ENCODE data around the gene TP53RK.

DNA sequence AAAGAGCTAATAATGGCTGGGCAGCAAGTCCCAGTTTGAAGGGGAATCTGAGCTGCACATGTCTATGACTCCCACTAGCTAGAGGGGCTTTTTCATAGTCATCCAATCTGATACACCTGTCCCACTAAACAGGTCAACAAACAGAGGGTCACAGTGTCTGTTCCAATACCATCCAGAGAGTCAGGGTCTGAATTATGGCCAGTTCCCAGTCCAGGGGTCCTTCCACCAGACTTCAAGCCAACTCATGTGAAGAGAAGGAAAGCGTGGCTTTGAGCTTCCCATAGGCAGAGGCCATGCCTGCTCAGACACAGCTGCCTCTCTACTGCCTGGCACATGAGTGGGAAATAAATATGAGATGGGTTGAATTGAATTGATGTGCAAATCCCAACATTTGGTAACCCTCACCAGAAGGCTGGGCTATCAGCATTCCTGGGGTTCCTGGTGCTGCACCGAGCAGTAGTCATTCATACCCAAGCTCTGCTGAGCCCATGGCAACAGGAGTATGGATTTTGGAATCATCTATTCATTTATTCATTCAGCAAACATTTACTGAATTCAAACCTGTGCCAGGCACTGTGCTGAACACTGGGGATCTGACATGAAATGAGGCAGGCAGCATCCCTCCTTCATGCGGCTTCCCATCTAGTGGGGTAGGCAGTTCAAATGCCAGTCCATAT lies 17.2 kb downstream of the TP53RK start:
- TF ChIP-seq, protein P1, sequence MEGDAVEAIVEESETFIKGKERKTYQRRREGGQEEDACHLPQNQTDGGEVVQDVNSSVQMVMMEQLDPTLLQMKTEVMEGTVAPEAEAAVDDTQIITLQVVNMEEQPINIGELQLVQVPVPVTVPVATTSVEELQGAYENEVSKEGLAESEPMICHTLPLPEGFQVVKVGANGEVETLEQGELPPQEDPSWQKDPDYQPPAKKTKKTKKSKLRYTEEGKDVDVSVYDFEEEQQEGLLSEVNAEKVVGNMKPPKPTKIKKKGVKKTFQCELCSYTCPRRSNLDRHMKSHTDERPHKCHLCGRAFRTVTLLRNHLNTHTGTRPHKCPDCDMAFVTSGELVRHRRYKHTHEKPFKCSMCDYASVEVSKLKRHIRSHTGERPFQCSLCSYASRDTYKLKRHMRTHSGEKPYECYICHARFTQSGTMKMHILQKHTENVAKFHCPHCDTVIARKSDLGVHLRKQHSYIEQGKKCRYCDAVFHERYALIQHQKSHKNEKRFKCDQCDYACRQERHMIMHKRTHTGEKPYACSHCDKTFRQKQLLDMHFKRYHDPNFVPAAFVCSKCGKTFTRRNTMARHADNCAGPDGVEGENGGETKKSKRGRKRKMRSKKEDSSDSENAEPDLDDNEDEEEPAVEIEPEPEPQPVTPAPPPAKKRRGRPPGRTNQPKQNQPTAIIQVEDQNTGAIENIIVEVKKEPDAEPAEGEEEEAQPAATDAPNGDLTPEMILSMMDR (IDR thresholded peaks at IDR 0.05): no peak
- TF ChIP-seq POLR2A (IDR thresholded peaks at IDR 0.05): no peak
- no peak for TF ChIP-seq EP300 (IDR thresholded peaks at IDR 0.05)
- TF ChIP-seq POLR2AphosphoS5 (IDR thresholded peaks at IDR 0.05): no peak

All from suprapubic skin (tissue), 4 donors.